ENCODE results near the gene FAM83C.
"Not testable (repeated sequence)": the region's sequence is repeated elsewhere in the genome, so short reads cannot be mapped to it uniquely, and the experiment has no call there.

FAM83C gene

GRCh38 chr20:35263532-35264341 is 28.5 kb downstream of the FAM83C start:
- no peak for DNase-seq (ENCODE audit: low read depth)

- not testable (repeated sequence) for DNase-seq (ENCODE audit: low read depth)
Measured at GRCh38 chr20:35262731-35263531, 29.3 kb downstream of the FAM83C start.

- not testable (repeated sequence) for DNase-seq (ENCODE audit: low read depth)
Measured at GRCh38 chr20:35262321-35262720, 29.9 kb downstream of the FAM83C start.

- DNase-seq (ENCODE audit: low read depth), result no peak
Measured at GRCh38 chr20:35260426-35260825, 31.8 kb downstream of the FAM83C start.

GRCh38 chr20:35257175-35257909 is 34.9 kb downstream of the FAM83C start:
- no peak for DNase-seq (ENCODE audit: low read depth)

GRCh38 chr20:35254448-35254999 is 37.7 kb downstream of the FAM83C start:
- DNase-seq (ENCODE audit: low read depth), result no peak

GRCh38 chr20:35253010-35253409 is 39.2 kb downstream of the FAM83C start:
- no peak for DNase-seq (ENCODE audit: low read depth)

GRCh38 chr20:35252598-35252997 is 39.6 kb downstream of the FAM83C start:
- DNase-seq (ENCODE audit: low read depth), result not testable (repeated sequence)

- no peak for DNase-seq (ENCODE audit: low read depth)
Measured at GRCh38 chr20:35252037-35252461, 40.2 kb downstream of the FAM83C start.

- DNase-seq (ENCODE audit: low read depth), result no peak
Measured at GRCh38 chr20:35251613-35251940, 40.6 kb downstream of the FAM83C start.

- DNase-seq (ENCODE audit: low read depth), result no peak
Measured at GRCh38 chr20:35248641-35249475, 43.4 kb downstream of the FAM83C start.

- no peak for DNase-seq (ENCODE audit: low read depth)
Measured at GRCh38 chr20:35246723-35247122, 45.5 kb downstream of the FAM83C start.

- DNase-seq (ENCODE audit: low read depth), result no peak
Measured at GRCh38 chr20:35243986-35244385, 48.2 kb downstream of the FAM83C start.

GRCh38 chr20:35243317-35243716 is 48.9 kb downstream of the FAM83C start:
- no peak for DNase-seq (ENCODE audit: low read depth)

GRCh38 chr20:35240811-35241293 is 51.4 kb downstream of the FAM83C start:
- DNase-seq (ENCODE audit: low read depth), result no peak

- no peak for DNase-seq (ENCODE audit: low read depth)
Measured at GRCh38 chr20:35240083-35240810, 52.0 kb downstream of the FAM83C start.

- DNase-seq (ENCODE audit: low read depth), result no peak
Measured at GRCh38 chr20:35238735-35239134, 53.5 kb downstream of the FAM83C start.

GRCh38 chr20:35238170-35238569 is 54.1 kb downstream of the FAM83C start:
- DNase-seq (ENCODE audit: low read depth), result no peak

- DNase-seq (ENCODE audit: low read depth), result no peak
Measured at GRCh38 chr20:35237486-35237885, 54.7 kb downstream of the FAM83C start.

GRCh38 chr20:35235881-35236280 is 56.3 kb downstream of the FAM83C start:
- DNase-seq (ENCODE audit: low read depth), result no peak

Measured in stimulated activated CD8-positive, alpha-beta memory T cell treated with anti-CD3 and anti-CD28 coated beads, Interleukin-12 subunit alpha, Interleukin-12 subunit beta, amount 100 ng/mL, for 4 hours (primary cell).